Stimulated activated CD8-positive, alpha-beta memory T cell treated with anti-CD3 and anti-CD28 coated beads, Interleukin-12 subunit alpha, Interleukin-12 subunit beta, amount 100 ng/mL, for 1 hour (primary cell): ENCODE results near the gene KRTAP5-3.
"Not testable (repeated sequence)": the region's sequence is repeated elsewhere in the genome, so short reads cannot be mapped to it uniquely, and the experiment has no call there.

Source experiments
- DNase-seq: peaks from one replicate; pipeline ENCODE4 v3.0.0-alpha.2; 2020; ENCODE audit warnings: low read depth

Gene KRTAP5-3

DNA sequence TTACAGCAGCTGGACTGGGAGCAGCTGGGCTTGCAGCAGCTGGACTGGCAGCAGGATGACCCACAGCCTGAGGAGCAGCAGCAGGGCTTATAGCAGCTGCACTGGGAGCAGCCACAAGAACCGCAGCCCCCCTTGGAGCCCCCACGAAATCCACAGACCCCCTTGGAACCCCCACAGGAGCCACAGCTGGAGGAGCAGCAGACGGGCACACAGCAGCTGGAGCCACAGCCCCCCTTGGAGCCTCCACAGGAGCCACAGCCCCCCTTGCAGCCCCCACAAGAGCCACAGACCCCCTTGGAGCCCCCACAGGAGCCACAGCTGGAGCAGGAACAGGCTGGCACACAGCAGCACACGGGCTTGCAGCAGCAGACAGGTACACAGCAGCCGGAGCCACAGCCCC is 362 bp downstream of the KRTAP5-3 start:
- DNase-seq: not testable (repeated sequence)

DNA sequence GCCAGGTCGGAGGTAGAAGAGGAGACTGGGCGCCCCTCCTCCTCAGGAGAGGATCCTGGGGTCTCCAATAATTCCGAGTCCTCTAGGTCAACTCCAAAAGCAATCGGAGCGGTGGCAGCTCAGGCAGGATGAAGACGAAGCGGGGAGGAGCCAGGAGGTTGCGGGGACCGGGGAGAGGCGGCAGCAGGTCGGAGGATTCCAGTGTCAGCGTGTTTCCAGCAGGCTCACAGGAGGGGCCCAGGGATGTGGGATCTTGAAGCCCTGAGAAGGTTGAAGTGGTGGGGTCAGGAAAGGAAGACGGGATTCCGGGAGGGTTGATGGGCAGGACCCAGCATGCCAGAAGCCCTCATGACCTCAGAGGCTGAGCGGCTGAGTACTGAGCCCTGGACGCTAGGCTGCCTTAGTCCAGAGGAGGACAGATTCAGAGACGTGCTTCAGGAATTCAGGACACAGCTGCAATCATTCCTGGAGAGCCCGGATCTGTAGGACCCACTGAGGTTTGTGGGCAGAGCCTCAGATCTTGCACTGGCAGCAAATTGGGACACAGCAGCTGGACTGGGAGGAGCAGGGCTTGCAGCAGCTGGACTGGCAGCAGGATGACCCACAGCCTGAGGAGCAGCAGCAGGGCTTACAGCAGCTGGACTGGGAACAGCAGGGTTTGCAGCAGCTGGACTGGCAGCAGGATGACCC is 962 bp downstream of the KRTAP5-3 start:
- not testable (repeated sequence) for DNase-seq

DNA sequence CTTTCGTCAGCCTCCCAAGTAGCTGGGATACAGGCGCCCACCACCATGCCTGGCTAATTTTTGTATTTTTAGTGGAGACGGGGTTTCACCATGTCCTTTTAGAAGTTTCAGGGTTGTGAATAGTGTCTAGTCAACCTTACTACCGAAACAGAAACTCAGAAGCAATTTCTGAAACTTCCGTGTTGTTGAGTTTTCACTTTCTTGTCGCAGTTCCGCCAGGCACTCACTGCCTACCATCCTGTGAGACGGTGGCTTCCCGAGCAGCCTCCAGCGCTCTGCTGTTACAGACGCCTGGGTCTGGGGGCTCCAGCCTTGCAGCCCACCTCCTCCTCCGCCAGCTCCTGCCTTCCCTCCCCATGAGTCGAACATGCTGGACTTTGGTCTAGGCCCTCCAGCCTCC is 2.3 kb downstream of the KRTAP5-3 start:
- not testable (repeated sequence) for DNase-seq

DNA sequence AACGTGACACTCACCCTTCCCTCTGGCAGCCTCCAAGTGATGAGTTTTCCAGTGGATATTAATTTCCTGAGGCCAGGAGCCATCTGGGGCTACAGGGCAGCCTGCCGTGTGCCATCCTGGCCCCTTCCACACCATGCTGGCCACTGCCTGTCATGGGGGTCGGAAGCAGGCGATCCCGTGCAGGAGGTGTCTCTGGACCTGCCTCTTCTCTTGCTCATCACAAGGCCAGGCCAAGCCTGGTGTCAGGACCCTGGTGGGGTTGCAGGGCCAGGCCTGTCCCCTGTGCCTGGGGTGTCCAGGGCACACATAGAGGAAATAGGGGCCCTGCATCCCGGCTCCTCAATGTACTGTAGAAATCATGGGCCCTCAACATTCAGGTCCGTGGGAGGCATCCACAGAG is 3.6 kb downstream of the KRTAP5-3 start:
- no peak for DNase-seq

DNA sequence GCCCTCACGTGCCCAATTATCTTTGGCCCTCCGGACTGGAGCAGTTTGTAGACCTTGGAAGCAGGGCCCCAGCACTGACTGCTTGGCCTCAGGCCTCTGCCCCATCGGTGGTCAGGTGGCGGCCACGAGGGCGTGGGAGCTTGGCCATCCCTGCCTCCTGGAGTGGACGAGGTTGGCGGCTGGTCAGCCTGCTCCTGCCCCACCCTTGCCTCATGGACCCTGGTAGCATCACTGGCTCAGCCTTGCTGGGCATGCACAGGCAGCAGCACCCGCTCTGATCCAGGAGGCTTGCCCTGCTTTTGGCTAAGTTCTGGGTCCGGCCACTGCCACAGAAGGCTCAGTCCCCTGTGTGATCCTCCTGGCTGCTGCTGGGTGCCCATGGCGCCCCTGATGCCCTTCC is 4.1 kb downstream of the KRTAP5-3 start:
- no peak for DNase-seq

DNA sequence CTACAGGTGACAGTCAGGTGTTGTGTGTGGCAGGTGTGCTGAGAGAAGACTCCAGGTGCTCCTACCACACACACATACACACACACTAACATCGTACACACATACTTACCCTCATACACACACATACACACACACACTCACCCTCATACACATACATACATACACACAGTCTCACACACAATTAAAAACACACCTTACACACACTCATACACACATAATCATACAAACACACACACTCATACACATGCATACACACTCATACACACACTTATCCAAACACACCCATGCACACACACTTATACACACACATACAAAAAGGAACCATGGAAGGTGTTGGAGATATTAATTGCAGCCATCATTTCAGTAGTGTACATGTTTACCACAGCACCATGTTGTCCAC is 4.6 kb downstream of the KRTAP5-3 start:
- DNase-seq: no peak

DNA sequence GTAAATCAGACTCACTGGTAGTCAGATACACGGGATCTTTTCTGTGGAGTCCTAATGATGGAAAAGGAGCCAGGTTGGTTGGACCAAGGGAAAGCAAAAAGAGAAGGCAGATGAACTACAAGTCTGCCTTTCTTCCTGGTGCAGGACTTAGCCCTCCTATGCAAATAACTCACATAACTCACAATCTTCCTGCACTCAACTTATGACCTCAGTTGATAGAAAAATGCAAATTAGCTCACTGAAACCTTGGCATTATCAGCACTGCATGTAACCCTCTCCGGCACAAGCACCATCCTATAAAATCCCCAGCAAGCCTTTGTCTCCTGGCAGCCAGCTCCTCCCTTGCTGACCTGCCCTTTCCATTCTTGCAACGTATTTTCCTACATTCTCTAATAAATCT is 6.6 kb downstream of the KRTAP5-3 start:
- DNase-seq: not testable (repeated sequence)

DNA sequence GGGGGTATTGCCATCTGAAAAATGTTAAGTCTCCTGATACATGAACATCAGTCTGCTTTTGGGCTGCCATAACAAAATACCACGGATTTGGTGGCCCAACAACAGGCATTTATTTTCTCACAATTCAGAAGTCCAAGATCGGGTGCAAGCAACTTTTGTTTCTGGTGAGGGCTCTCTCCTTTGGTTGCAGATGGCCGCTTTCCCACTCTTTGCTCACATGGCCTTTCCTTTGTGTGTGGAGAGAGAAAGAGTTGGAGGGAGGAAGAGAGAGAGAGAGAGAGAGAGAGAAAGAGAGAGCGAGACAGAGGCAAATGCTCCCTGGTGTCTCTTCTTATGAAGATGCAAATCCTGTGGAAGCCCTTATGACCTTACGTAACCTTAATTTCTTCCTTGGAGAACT is 7.6 kb downstream of the KRTAP5-3 start:
- no peak for DNase-seq

DNA sequence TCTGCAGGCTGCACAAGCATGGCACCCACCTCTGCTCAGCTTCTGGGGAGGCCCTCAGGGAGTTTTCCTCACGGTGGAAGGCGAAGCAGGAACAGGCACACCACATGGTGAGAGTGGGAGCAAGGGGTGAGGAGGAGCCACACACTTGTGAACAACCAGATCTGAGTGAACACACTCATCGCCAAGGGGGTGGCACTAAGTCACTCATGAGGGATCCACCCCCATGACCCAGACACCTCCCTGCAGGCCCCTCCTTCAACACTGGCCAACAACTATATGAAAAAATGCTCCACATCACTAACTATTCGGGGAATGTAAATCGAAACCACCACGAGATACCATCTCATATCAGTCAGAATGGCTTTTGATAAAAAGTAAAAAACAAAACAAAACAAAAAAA is 9.4 kb downstream of the KRTAP5-3 start:
- no peak for DNase-seq

DNA sequence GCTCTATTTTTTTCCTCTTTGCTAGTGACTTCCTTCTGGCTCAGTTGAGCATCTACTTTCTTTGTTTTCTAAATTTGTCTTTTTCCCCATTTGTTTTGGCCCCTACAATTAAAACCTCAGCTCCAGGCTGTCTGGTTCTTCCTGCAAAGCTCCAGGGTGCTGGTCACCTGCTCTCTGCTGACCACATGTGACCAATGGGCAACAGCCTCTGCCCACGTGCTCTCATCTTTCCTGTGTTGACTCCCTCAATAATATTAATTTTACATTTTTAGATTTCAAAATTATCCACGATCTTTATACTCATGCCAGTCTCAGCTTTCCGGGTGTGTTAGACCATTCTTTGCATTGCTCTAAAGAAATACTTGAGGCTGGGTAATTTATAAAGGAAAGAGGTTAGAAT is 9.9 kb downstream of the KRTAP5-3 start:
- DNase-seq: not testable (repeated sequence)

DNA sequence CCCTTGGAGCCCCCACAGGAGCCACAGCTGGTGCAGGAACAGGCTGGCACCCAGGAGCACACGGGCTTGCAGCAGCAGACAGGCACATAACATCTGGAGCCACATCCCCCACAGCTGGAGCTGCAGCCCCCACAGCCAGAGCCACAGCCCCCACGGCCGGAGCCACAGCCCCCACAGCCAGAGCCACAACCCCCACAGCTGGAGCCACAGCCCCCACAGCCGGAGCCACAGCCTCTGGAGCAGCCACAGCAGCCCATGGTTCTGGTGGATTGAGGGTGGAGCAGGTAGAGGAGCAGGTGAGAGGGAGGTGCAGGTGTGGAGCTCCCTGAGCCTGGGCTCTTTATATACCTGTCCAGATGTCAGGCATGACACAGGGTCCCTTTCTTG is 10.3 kb downstream of the KRTAP5-3 start, which contains the start of gene KRTAP5-2:
KRTAP5-2 (minus strand) TSS at position 301 of the 387 bp plus-strand sequence; CDS start at position 257, 44 bp downstream.
- no peak for DNase-seq

DNA sequence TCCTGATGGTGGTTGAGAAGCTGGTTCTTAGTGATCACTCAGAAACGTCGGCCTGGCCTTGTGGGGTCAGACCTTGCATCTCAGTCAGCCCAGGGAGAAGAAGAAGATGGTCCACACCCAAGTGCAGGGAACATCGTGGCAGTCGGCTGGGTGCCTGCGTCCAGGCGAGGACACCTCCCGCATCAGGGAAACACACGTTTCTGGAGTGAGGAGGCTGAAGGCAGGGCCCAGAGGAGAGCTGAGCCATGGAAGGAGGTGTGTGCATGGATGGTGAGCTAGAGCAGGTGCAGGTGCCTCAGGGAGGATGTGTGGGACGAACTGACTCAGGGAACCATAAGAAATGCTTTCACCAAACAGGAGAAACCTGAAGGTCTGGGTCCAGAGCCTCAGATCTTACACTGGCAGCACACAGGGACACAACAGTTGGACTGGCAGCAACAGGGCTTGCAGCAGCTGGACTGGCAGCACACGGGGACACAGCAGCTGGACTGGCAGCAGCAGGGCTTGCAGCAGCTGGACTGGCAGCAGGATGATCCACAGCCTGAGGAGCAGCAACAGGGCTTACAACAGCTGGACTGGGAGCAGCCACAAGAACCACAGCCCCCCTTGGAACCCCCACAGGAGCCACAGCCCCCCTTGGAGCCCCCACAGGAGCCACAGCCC is 10.8 kb downstream of the KRTAP5-3 start:
- DNase-seq: no peak

DNA sequence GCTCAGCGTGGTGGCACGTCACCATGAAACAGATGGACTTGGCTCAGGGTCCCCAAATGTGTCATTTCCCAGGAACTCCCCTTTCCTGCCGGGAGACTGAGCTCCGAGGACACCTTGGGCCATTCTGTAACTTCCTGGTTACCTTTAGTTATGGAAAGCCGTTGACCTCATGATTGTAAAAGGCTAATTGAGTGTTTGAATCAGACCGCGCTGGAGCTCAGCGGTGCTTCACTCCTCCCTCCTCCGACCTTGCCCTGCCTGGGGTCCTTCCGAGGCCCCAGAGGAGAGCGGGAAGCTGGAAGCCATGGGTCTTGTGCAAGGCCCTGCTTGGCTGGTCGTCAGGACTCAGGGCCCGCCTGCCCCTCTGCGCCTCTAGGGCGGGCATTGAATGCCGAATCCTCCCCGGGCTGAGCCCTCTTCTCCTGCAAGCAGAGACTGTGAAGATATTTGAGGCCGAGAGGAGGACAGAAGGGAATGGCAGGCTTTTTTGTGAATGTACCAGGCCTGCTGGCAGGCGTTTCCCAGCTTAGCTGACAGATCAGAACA is 11.6 kb downstream of the KRTAP5-3 start:
- DNase-seq: not testable (repeated sequence)

DNA sequence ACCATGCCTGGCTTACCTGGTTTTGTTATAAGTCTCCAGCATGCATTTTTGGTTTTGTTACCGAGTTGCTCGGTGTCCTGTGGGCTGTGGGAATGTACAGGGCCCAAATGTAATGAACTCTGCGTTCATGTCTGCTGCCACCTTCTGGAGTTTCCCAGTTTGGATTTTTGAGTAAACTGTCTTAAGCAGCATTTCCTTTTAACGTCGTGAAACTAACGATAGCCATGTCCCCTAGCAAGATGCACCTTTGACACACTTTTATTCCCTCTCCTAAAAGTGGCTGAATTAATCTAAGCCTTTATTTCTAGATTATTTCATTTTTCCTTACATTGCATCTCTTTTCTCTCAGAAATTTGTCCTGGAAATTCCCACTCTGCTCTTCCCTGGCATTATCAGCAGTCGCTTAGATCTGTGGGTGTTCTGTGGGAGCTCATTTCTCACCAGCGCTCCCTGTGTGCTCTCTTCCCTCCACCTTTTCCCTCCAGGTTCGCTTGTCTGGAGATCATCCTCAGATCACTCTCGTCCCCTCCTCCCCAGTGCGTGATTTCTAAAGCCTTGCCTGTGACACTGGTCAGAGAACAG is 12.2 kb downstream of the KRTAP5-3 start:
- not testable (repeated sequence) for DNase-seq

DNA sequence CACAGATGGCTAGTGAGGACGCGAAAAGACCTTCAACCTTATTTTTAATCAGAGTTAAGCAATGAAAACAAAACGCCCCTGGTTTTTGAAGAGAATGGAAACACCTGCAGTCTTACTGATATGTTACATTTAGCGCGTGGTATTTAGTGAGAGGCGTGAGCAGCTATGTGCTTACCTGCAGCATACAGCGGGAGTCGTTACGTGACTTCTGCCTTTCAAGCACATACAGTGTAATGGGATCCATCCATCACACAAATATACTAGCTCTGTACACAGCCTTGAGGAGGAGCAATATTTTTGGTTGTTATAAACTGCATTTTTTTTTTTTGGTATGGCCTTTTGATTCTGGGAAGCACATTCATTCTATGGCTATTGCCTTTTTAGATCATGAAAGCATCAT is 15.6 kb downstream of the KRTAP5-3 start:
- no peak for DNase-seq

DNA sequence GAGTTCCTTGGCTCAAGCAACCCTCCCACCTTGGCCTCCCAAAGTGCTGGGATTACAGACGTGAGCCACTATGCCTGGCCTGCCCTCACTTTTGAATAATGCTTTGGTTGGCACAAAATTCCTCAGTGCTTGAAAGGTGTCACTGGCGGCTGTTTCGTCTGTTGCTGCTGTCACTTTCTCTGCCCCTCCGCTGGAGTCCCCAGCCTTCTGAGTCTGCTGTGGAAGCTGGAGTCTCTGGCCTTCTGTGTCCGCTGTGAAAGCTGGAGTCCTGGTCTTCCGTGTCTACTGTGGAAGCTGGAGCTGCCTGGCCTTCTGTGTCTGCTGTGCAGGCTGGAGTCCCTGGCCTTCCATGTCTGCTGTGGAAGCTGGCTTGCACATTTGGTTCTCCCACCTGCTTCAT is 18.3 kb downstream of the KRTAP5-3 start:
- no peak for DNase-seq

DNA sequence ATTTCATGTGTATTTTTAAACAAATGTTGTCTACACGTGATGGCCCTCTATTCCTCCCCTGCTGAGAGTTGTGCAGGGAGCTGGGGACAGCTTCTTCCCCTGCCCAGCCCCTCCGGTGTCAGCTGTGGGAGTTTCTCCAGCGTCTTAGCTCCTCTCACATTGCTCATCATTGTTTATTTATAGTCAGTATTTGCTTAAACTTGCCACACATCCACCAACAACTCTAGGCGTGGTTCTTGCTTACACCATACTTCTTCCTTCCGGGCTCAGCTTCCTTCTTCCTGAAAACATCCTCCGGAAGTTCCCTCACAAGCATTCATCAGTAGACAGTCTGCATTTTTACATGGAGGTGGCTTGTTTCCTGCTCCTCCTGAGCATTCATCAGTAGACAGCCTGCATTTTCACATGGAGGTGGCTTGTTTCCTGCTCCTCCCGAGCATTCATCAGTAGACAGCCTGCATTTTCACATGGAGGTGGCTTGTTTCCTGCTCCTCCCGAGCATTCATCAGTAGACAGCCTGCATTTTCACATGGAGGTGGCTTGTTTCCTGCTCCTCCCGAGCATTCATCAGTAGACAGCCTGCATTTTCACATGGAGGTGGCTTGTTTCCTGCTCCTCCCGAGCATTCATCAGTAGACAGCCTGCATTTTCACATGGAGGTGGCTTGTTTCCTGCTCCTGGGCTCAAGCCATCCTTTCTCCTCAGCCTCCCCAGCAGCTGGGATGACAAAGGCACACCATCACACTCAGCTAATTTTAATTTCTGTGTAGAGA is 18.9 kb downstream of the KRTAP5-3 start:
- DNase-seq: not testable (repeated sequence)

DNA sequence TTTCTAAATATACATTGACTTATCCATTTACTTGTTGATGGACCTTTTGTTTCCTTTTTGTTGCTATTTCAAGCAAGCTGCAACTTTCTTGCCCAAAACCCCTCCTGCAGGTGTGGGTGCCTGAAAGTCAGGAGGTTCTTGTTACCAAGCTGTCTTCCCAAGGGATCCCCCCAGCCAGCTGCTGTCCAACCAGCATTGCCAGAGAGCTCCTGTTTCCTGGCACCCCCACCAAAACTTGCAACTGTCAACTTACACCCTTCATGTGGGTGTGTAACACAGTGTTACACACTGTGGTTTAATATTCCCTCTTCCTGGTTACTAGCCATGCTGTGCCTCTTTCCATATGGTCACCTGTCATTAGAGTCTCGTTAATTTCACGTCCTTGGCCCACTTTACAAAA is 21.6 kb downstream of the KRTAP5-3 start:
- DNase-seq: no peak

DNA sequence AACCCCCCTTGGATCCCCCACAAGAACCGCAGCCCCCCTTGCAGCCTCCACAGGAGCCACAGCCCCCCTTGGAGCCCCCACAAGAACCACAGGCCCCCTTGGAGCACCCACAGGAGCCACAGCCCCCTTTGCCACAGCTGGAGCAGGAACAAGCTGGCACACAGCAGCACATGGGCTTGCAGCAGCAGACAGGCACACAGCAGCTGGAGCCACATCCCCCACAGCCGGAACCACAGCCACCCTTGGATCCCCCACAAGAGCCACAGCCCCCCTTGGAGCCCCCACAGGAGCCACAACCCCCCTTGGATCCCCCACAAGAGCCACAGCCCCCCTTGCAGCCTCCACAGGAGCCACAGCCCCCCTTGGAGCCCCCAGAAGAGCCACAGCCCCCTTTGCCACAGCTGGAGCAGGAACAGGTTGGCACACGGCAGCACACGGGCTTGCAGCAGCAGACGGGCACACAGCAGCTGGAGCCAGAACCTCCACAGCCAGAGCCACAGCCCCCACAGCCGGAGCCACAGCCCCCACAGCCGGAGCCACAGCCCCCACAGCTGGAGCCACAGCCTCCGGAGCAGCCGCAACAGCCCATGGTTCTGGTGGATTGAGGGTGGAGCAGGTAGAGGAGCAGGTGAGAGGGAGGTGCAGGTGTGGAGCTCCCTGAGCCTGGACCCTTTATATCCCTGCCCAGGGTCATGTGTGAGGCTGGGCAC is 23.4 kb downstream of the KRTAP5-3 start, which contains the start of gene KRTAP5-1:
KRTAP5-1 (minus strand) TSS at position 623 of the 710 bp plus-strand sequence; CDS start at position 589, 34 bp downstream.
- DNase-seq: not testable (repeated sequence)

DNA sequence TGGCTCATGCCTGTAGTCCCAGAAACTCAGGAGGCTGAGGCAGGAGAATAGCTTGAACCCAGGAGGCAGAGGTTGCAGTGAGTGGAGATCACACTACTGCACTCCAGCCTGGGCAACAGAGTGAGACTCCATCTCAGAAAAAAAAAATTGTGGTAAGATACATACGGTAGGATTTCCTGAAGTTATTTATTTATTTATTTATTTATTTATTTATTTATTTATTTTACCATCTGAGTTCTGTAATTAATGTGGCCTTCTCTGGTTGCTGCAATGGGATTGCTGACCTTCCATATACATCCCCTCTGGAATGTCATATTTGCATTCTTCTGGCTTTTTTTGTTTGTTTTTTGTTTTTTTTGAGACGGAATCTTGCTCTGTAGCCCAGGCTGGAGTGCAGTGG is 25.4 kb downstream of the KRTAP5-3 start:
- DNase-seq: not testable (repeated sequence)

DNA sequence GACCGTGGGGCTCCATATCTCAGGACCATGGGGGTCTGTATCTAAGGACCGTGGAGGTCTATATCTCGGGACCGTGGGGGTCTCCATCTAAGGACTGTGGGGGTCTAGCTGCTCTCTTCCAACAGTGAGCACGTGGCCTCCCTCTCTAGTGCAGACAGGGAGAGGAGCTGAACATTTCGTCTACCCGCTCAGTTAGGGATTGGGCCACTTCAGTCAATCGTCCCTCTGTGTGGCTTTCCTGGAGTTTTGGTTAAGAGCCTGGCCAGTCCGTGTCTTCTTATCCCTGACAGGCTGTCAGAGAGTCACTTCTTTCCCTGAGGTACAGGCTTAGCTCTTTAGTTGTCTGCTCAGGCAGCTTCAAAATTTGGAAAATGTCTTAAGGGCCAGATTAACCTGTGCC is 26.3 kb downstream of the KRTAP5-3 start:
- no peak for DNase-seq
